SIG-M5 (cell line): ENCODE results near the gene ARL13B.

Experiments
- DNase-seq: peaks from one replicate; lab custom pipeline; 2025; lab: John Stamatoyannopoulos, UW

Gene ARL13B

DNA sequence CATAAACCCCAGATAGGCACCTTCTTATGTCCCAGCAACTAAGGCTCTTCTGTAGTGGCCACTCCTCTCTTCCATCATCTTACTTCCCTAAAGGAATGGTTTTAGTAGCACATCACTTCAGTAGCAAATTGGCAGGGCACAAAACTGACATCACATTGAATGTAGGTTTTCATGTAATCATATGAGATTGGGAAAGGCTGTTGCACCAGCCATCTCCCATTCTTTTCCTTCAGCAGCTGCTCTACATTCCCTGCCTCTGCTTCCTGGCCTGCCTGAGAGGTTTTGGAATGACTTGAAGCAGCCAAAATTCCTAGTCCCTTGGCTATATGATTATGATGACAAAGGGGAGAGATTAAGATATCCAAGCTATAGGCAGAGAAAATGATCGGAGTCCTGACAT lies 119.4 kb downstream of the ARL13B start:
- DNase-seq, result no peak

- no peak for DNase-seq
Measured at GRCh38 chr3:94101860-94102259, 121.9 kb downstream of the ARL13B start.
